GM21723 (cell line): ENCODE results near the gene TSPYL4.

ENCODE experiments used
- ATAC-seq: cut with Tn5 transposase; IDR thresholded peaks from one replicate; pipeline ENCODE4 v1.9.1; 2021; ENCODE audit warnings: mild to moderate bottlenecking, moderate library complexity; ENCODE audit not compliant: unreplicated experiment

Gene TSPYL4

GRCh38 chr6:116229287-116229913 lies 24.5 kb downstream of the TSPYL4 start:
- no peak for ATAC-seq

GRCh38 chr6:116223355-116223754 lies 30.5 kb downstream of the TSPYL4 start:
- ATAC-seq = no peak

GRCh38 chr6:116221911-116222310 lies 32.0 kb downstream of the TSPYL4 start:
- ATAC-seq = no peak

DNA sequence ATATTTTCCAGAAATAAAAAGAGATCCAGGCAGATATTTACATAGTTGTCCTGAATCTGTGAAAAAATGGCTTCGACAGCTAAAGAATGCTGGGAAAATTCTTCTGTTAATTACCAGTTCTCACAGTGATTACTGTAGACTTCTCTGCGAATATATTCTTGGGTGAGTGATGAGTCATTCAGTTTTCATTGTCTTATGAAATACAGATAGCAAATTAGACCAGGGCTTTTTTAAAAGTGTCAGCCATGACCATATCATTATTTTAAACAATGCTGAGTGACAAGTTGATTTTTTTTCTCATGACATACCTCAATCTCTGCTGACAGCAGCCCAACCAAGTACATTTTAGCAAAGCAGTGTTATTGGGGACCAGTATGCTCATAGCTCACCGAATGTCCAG lies 32.8 kb downstream of the TSPYL4 start:
- no peak for ATAC-seq

DNA sequence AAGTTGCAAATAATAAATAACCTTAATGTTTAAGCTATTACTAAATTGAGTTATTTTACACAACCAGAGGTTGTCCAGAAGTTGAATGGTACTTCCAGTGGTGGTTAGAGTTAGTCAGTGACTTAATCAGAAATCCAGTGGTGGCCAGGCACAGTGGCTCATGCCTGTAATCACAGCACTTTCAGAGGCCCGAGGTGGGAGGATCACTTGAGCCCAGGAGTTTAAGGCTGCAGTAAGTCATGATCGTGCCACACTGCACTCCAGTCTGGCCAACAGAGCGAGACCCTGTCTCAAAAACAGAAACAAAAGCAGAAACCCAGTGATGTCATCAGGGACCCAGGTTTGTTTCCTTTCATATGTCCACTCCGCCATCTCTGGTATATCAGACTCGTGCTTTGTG lies 35.0 kb downstream of the TSPYL4 start:
- ATAC-seq = no peak

- no peak for ATAC-seq
Measured at GRCh38 chr6:116218172-116218633, 35.7 kb downstream of the TSPYL4 start.

- no peak for ATAC-seq
Measured at GRCh38 chr6:116217069-116217468, 36.8 kb downstream of the TSPYL4 start.

- ATAC-seq = no peak
Measured at GRCh38 chr6:116215414-116215813, 38.5 kb downstream of the TSPYL4 start.

DNA sequence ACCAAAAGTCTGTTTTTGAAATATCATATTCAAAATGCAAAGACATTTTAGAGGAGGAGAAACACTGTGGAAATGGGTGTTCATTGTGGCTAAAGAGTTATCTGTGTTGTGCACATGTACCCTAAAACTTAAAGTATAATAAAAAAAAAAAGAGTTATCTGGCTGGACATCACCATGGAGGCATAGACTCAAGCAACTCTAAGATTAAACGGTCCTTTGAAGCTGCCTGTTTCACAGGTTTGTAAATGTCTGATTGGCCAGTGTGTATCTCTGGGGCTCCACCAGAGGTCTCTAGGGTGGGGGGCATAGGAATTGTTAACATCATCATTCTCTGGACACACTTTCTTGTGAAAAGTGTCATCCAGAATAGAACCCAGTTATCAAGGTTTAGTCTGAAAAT lies 39.2 kb downstream of the TSPYL4 start:
- ATAC-seq = no peak

- no peak for ATAC-seq
Measured at GRCh38 chr6:116210750-116211425, 43.0 kb downstream of the TSPYL4 start.

DNA sequence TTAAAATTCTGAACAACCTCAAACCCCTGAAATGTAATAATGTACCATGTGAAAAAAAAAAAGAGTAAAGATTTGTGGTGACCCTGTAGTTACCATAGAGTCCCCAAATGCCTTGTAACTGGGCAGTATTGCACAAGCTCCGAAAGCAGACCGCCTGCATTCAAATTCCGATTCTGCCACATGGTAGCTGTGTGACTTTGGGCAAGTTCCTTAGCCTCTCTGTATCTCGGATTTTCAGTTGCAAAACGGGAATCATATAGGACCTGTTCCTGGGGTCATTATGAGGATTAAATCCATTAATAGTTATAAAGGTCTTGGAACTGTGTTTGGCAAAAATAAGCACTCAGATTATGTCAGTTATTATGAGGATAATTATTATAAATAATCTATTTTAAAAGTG lies 43.6 kb downstream of the TSPYL4 start:
- ATAC-seq = no peak

DNA sequence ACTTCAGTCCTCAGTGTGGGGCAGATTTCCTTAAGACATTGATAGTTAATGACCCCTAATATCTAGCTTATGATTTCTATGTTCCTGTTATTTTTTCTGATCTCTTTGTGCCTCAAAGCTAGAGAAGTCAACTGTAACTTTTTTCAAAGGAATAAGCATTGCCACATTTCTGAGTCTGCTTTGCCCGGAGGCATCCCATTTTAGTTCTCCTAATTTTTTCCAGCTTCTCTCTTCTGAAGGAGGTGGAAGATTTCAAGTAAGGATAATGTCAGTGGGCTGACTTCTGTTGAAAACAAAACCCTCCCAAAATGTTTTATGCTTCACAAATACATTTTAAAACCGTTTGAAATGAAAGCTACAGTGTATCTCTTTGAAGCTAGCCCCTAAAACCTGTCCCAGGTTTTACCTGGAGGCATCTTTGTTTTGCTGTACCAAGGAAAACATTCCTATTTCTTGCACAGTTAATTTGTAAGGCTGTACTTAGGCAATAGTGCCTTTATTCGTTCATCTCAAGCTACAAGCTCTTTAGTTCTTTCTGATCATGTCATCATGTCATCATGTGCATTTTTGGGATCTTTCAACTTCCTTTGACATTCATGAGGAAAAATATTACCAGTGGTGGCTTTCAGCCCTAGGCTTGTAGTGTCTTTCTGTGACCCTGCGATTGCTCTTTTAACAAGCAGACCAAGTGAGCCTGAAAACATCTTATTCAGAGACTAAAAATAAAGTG lies 45.7 kb downstream of the TSPYL4 start:
- ATAC-seq = no peak

GRCh38 chr6:116206231-116206903 lies 47.5 kb downstream of the TSPYL4 start:
- no peak for ATAC-seq

DNA sequence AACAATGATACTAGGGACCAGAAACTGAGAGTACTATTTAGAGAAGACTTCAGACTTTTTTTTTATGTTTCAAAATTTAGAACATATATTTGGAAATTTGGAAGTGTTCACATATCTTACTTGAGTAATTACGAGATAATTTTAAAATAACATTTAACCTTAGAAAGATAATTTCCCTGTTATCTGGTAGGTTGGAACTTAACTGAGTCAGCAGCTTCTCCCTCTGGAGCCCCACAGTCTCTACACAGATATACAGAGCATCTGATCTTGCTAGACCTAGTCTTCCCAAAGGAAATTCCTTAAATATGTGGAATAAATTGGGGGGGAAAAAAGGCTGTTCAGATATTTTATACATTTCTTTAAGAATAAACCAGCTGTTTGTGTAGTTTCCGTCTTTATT lies 48.6 kb downstream of the TSPYL4 start:
- no peak for ATAC-seq

- ATAC-seq = no peak
Measured at GRCh38 chr6:116201538-116201937, 52.3 kb downstream of the TSPYL4 start.

DNA sequence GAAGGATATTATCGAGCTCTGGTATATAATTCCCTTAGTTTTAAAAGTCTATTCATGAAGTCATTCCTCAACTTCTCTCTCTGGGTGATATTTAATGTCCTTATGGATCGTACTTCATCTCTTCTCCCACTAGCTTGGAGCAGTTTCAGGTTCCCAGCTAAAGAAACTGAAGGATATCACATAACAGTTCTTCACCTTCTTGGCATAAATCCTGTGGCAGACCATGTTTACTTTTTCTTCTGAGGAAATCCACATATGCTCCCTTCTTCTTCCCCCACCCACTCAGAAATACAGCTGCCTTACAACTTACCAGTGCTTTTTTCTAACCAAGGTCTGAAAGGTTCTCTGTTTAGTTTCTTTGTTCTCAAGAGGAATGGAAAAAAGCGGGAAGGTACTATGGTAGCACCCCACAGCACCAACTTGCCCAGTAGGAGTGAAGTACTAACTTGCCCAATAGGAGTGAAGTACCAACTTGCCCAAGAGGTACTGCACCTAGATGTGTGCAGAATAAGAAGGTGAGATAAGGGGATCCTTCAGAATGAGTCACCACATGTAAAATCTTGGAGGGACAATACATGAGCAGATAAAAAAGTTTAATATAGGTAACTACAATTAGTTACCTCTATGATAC lies 53.1 kb downstream of the TSPYL4 start:
- no peak for ATAC-seq
